SJCRH30 (cell line): ENCODE results near the gene SLX4. TPM values are rescaled to one million over a fixed set of nuclear protein-coding genes. Genes with fewer than 3 reads are reported as not detected.

Experiments
- DNase-seq, 2 experiments: peaks; one replicate each; pipeline ENCODE4 v3.0.0-alpha.2; 2015 to 2020
- H3K27ac ChIP-seq: fragments of 250-450 bp; sonication (Bioruptor Pico); 2 replicates; pipeline ENCODE4 v1.5.1; 2020; ENCODE audit warnings: mild to moderate bottlenecking, moderate library complexity
- H3K27me3 ChIP-seq: fragments of 250-450 bp; sonication (Bioruptor Pico); 2 replicates; pipeline ENCODE4 v1.5.1; 2020; ENCODE audit warnings: mild to moderate bottlenecking, moderate library complexity
- H3K36me3 ChIP-seq: fragments of 250-450 bp; sonication (Bioruptor Pico); 2 replicates; pipeline ENCODE4 v1.5.1; 2020; ENCODE audit warnings: mild to moderate bottlenecking, moderate library complexity
- H3K4me1 ChIP-seq: fragments of 250-450 bp; sonication (Bioruptor Pico); 2 replicates; pipeline ENCODE4 v1.5.1; 2020; ENCODE audit warnings: mild to moderate bottlenecking, moderate library complexity
- H3K4me3 ChIP-seq: fragments of 250-450 bp; sonication (Bioruptor Pico); 2 replicates; pipeline ENCODE4 v1.5.1; 2020; ENCODE audit warnings: mild to moderate bottlenecking, moderate library complexity
- H3K9me3 ChIP-seq: fragments of 250-450 bp; sonication (Bioruptor Pico); replicated peaks from 2 replicates; pipeline ENCODE4 v1.5.1; 2020; ENCODE audit warnings: mild to moderate bottlenecking, moderate library complexity
- total RNA-seq: library from RNA; depleted of rRNA; stranded (reverse); fragments of >200 nt; shearing (Covaris generic); gene quantifications from 2 replicates; pipeline ENCODE4 v1.2.3, GENCODE V29; 2014

The SLX4 gene
- total RNA-seq, 1 experiment from 2014 or later, result 7.6 TPM

DNA sequence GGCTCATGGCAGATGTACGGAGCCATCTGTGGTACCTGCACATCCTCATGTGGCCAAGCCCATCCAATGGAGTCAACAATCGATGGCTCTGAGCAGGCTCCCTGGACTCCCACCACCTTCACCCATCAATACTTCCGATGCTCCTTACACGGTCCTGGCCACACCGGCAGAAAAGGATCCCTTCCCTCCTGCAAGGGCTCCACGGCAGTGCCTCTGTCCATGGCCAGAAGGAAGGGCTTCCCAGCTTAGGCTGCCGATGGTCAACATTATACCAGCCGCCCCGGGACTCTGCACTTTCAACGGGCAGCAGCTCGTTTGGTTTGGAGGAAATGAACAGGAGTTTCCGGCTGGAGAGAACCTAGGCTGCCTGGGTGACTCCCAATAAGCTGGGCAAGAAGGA lies 13.2 kb downstream of the SLX4 start:
- no peak for DNase-seq
- H3K9me3 ChIP-seq, result 0 out of 2 replicates have a peak, but pooled peaks cover 3% of the 10 kb centered on the region
- no peaks in the 10 kb centered on the region for H3K4me1 ChIP-seq
- H3K4me3 ChIP-seq, result no peak overlapping the region
- H3K27ac ChIP-seq, result no peak overlapping the region
- peaks cover 14% of the 10 kb centered on the region for H3K36me3 ChIP-seq
- H3K27me3 ChIP-seq, result no peaks in the 10 kb centered on the region

DNA sequence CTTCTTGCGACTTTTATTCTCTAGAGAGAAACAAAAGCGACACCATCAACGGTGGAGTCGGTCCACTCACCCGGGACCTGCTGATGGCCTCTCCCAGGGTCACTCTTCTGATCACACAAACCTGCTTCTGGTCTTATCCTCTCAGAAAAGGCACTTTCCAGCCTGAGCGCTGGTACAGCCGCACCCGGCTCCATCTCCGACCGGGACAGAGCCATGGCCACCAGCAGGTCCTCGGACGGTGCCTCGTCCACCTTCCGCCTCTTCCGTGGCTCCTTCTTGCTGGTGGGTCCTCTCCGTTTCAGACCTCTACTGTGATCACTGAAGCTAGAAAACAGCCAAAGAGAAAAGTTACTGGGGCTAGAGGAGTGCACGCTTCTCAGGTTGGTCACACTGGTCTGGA lies 13.7 kb downstream of the SLX4 start:
- H3K4me3 ChIP-seq, result no peak overlapping the region
- peaks cover 14% of the 10 kb centered on the region for H3K36me3 ChIP-seq
- no peak for DNase-seq
- no peaks in the 10 kb centered on the region for H3K27me3 ChIP-seq
- H3K4me1 ChIP-seq, result no peaks in the 10 kb centered on the region
- H3K9me3 ChIP-seq, result 0 out of 2 replicates have a peak, but pooled peaks cover 3% of the 10 kb centered on the region
- no peak overlapping the region for H3K27ac ChIP-seq

DNA sequence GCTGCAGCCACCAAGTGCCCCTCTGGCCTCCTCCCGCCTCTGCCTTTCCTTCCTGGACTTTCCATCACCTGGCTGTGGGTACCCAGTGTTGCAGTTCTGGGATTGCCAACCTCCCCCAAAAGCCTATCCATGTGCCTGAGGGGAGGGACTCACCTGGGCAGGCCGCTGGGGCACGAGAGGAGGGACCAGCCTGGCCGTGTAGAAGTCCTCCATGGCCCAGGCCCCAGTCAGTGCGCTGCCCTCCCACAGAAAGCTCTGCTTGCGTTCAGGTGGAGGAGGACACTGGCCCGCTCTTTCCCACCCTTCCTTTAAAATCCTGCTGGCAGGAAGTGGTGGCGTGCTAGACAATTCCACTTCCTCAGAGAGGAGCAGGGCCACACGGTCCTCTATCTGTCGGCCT lies 14.2 kb downstream of the SLX4 start:
- Histone ChIP-seq H3K4me1 (no peaks in the 10 kb centered on the region), H3K36me3 (peaks cover 14% of the 10 kb centered on the region), H3K27ac (no peak overlapping the region), H3K4me3 (no peak overlapping the region), H3K9me3 (0 out of 2 replicates have a peak, but pooled peaks cover 3% of the 10 kb centered on the region), H3K27me3 (no peaks in the 10 kb centered on the region)
- no peak for DNase-seq

DNA sequence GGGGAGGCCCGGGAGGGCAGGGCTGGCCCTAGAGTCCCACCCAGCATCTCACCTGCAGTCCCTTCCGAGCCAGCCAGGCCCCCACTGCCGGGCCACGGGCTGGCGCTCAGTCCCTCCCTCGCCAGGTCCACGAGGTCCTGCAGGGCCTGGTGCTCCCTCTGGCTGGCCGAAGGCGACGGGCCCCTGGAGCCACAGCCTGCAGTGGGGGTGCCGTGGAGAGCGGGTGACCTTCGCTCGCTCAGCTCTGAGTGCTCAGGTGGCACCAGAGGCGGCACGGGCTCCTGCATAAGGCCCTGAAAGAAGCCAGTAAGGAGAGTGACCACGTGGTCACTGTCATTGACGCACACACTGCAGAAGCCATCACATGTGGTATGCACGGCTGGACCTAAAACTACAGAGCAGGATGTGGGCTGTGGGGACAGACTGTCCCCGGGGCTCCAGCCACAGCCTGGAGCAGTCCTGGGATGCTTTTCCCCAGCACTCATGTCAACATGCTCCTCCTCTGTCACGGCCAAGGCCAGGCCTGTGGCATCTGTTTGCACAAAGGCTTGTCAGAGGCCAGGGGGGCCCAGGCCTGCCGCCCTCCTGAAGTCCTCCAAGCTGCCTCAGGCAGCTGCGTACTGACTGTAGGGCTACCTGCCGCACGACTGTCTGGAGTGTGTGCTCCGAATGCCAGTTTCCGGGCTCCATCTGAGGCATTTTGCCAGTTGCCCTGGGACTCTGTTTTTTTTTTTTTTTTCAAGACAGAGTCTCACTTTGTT lies 15.1 kb downstream of the SLX4 start:
- H3K27me3 ChIP-seq, result no peaks in the 10 kb centered on the region
- no peak overlapping the region for H3K4me3 ChIP-seq
- no peak for DNase-seq
- 0 out of 2 replicates have a peak, but pooled peaks cover 3% of the 10 kb centered on the region for H3K9me3 ChIP-seq
- no peaks in the 10 kb centered on the region for H3K4me1 ChIP-seq
- peaks cover 14% of the 10 kb centered on the region for H3K36me3 ChIP-seq
- no peak overlapping the region for H3K27ac ChIP-seq

DNA sequence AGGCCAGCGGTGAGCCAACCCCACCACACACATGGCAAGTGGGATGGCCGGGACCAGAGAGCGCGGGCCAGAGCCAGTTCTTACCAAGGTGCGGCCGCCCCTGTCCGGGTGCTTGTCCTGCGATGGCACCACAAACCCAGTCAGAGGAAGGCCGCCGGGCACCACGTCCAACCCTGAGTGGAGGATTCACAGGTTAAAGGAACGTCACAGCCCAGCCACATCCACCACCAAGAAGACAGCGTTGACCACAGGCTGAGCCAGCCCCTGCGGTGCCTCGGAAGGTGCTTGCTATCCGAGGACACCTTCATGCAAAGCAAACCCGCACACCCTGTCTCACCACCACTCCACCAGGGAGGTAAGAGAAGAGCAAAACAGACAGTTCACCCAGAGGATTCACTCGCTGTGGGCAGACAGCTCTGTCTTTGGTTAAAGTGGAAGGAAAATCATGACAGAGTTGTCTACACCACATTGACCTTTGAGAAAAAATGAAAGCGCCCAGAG lies 15.8 kb downstream of the SLX4 start:
- H3K4me1 ChIP-seq, result no peaks in the 10 kb centered on the region
- H3K27ac ChIP-seq, result no peak overlapping the region
- DNase-seq, result no peak
- 0 out of 2 replicates have a peak, but pooled peaks cover 3% of the 10 kb centered on the region for H3K9me3 ChIP-seq
- H3K36me3 ChIP-seq, result peaks cover 9% of the 10 kb centered on the region
- no peaks in the 10 kb centered on the region for H3K27me3 ChIP-seq
- no peak overlapping the region for H3K4me3 ChIP-seq

DNA sequence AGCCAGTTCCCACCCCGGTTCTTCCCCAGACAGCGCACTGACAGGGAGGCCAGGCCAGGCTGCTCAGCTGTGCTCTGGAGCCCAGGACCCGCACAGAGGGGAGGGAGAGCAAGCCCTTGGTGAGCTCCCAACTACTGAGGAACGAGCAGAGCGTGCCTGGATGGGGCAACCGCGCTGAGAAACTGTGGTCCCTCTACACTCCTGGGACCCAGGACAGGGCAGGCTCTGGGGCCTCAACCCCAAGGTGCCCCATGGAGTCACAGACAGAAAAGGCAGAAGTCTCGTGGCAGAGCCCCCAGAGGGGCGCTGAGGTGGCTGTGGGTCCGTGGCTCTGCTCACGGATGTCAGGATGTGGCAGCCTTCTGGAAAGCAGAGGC lies 16.3 kb downstream of the SLX4 start:
- no peaks in the 10 kb centered on the region for H3K27me3 ChIP-seq
- H3K9me3 ChIP-seq, result 0 out of 2 replicates have a peak, but pooled peaks cover 3% of the 10 kb centered on the region
- H3K4me1 ChIP-seq, result no peaks in the 10 kb centered on the region
- H3K27ac ChIP-seq, result no peak overlapping the region
- H3K4me3 ChIP-seq, result no peak overlapping the region
- no peak for DNase-seq
- H3K36me3 ChIP-seq, result peaks cover 10% of the 10 kb centered on the region

DNA sequence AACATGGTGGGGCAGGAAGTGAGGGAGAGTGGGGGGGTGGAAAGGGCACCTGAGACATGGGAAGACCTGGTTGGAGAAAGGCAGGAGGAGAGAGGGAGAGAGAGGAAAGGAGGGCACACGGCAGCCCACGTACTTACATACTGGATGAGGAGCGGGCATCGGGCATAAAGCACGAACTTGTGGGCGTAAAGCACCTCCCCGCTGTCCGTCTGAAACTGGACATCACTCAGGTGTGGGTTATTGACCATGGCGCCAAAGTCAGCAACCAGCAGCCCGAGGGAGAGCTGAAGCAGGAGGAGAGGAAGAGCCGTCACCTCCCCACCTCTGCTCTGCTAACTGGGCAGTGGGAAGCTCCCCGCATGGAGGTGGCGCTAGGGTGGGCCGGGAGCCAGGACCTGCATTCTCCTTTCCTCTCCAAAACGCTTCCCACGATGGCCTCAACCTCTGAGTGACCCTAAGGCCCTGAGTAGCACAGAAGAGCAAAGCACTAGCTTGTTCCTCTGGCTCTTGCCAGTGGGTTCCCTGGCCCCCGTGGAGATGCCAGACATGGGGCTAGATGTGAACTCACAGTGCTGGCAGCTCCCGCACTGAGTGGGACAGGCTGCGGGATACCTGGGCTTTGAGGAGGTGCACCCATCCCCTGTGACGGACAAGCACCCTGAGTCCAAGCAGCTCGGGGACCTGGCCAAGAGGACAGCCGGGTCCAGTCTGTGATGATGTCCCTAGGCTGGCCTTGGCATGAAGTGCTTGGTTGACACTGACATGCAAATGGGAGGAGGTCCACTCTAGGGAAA lies 16.9 kb downstream of the SLX4 start:
- H3K36me3 ChIP-seq, result peaks cover 5% of the 10 kb centered on the region; the same call in 1 of the 2 replicates
- H3K4me1 ChIP-seq, result no peaks in the 10 kb centered on the region
- H3K4me3 ChIP-seq, result no peak overlapping the region
- H3K9me3 ChIP-seq, result no peaks in the 10 kb centered on the region
- no peak for DNase-seq
- H3K27ac ChIP-seq, result no peak overlapping the region
- H3K27me3 ChIP-seq, result no peaks in the 10 kb centered on the region

DNA sequence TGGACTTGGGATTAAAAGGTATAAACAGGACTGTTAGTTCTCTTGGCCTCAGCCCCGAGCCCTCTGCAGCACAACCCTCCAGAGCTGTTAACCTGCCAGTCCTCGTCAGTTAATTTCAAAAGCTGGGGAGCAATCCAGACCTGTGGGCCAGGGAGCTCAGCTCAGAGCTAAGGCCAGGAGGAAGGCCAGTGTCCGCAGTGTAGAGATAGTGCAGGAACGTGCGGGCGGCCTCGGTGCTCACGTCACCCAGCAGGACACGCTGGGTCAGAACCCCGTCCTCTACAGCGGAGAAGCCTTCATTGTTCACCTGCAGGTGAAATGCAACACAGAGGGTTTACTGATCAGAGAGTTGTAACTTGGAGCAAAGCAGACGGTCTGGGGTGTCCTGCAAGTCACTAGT lies 18.8 kb downstream of the SLX4 start:
- DNase-seq, result no peak
- Histone ChIP-seq H3K9me3 (no peaks in the 10 kb centered on the region), H3K36me3 (peaks cover 5% of the 10 kb centered on the region; the same call in 1 of the 2 replicates)

DNA sequence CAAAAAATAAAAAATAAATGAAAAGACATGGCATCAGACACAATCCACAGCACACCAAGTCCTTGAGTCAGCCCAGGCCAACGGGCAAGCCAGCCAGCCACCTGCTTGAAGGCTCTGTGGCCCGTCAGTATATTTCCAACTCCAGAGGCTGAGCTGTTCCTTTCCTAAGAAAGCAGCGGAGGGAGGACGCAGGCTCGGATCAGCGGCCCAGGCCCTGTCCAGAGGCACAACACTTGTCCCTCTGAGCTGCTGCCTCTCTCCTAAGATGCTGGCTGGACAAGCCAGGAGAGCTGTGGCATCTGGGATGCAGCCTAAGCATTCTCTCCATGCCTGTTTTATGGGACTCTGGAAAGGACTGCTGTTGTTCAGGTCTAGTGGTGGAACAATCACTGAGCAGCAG lies 19.4 kb downstream of the SLX4 start:
- Histone ChIP-seq H3K9me3 (no peaks in the 10 kb centered on the region), H3K27me3 (no peaks in the 10 kb centered on the region), H3K4me1 (no peaks in the 10 kb centered on the region), H3K36me3 (peaks cover 5% of the 10 kb centered on the region; the same call in 1 of the 2 replicates), H3K27ac (no peak overlapping the region), H3K4me3 (no peak overlapping the region)
- no peak for DNase-seq

More for the DNA sequence above, 18.8 kb downstream of the SLX4 start:
- Histone ChIP-seq H3K27me3 (no peaks in the 10 kb centered on the region), H3K4me1 (no peaks in the 10 kb centered on the region), H3K4me3 (no peak overlapping the region), H3K27ac (no peak overlapping the region)

DNA sequence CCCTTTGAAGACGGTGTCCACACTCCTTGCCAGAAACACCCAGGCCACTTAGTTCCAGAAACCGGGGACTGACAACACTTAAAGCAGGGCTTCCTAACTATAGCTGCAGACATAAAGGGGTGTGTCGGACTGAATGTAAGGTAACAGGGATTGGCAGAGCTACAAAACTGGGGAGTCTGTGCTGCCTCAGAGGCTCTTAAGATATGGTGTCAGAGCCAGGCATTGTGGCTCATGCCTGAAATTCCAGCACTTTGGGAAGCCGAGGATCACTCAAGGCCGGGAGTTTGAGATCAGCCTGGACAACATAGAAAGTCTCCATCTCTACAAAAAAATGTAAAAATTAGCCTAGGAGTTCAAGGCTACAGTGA lies 20.0 kb downstream of the SLX4 start:
- H3K4me3 ChIP-seq, result no peak overlapping the region
- DNase-seq, result no peak
- H3K9me3 ChIP-seq, result no peaks in the 10 kb centered on the region
- H3K36me3 ChIP-seq, result peaks cover 5% of the 10 kb centered on the region; the same call in 1 of the 2 replicates
- H3K27ac ChIP-seq, result no peak overlapping the region
- H3K4me1 ChIP-seq, result no peaks in the 10 kb centered on the region
- no peaks in the 10 kb centered on the region for H3K27me3 ChIP-seq

DNA sequence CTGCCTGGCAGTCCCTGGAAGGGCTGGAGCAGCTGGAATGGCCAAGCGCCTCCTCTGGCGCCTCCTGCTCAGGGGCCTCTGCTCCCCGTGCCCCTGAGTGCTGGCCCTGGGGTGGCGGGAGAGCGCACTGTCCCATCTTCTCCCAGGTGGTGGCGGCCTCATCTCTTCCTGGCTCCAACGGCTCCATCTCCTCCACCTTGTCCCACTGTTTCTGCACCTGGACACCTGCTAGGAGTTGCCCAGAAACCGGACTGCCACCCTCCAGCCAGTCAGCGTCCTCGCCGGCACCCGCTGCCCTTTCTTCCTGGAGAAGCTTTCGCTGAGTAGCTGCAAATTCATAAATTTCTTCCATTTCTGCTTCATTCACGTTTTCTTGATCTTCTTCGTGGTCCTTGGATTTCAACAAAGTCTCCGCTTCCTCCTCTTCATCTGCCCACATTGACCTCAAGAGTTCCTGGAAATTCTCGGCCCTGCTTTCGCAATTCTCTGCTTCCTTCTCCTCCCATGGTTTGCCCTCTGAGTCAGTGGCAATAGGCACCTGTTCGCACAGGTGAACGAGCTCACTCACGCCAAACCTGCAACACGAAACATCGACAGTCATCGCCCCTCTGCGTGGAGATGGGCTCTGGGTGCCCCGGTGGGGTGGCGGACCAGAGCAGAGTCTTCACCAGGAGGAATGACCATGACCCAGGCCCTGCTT lies 20.5 kb downstream of the SLX4 start:
- DNase-seq, result no peak
- H3K36me3 ChIP-seq, result peaks cover 5% of the 10 kb centered on the region; the same call in 1 of the 2 replicates

DNA sequence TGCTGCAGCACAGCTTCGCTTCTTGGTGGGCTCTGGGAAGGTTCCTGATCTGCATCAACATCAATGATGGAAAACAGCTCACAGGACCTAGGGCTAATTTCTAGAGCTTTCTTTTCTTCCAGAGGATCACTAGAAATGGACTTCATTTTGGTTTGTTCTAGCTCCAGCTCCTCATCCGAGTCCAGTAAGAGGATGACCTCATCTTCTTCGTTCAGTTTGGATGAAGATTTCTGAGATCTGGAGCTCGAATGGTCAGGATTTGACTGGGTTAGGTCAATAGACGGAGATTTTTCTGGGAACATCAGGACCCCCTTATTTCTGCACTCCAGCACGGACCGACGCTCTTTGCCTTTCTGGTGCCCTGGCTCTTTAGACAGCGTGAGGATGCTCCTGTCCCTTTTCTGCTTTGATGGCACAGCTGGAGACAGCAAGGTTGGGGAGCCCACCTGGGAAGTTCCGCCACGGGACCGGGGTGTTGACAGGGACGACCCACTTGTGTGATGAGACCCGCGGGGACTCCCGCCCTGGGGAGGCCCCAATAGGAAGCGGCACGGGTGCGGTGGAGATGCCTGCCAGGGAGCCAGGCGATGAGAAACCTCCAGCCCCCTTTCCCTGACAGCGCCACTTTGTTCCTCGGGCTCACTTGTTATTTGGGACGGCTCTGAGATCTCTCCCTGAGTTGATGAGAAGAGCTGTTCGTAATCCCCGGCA lies 21.3 kb downstream of the SLX4 start:
- no peaks in the 10 kb centered on the region for H3K9me3 ChIP-seq
- H3K36me3 ChIP-seq, result peaks cover 5% of the 10 kb centered on the region; the same call in 1 of the 2 replicates
- H3K4me3 ChIP-seq, result no peak overlapping the region
- no peaks in the 10 kb centered on the region for H3K27me3 ChIP-seq
- no peaks in the 10 kb centered on the region for H3K4me1 ChIP-seq
- no peak overlapping the region for H3K27ac ChIP-seq
- DNase-seq, result no peak

More for the DNA sequence above, 20.5 kb downstream of the SLX4 start:
- H3K4me1 ChIP-seq, result no peaks in the 10 kb centered on the region
- no peak overlapping the region for H3K27ac ChIP-seq
- no peaks in the 10 kb centered on the region for H3K27me3 ChIP-seq
- H3K4me3 ChIP-seq, result no peak overlapping the region
- no peaks in the 10 kb centered on the region for H3K9me3 ChIP-seq

DNA sequence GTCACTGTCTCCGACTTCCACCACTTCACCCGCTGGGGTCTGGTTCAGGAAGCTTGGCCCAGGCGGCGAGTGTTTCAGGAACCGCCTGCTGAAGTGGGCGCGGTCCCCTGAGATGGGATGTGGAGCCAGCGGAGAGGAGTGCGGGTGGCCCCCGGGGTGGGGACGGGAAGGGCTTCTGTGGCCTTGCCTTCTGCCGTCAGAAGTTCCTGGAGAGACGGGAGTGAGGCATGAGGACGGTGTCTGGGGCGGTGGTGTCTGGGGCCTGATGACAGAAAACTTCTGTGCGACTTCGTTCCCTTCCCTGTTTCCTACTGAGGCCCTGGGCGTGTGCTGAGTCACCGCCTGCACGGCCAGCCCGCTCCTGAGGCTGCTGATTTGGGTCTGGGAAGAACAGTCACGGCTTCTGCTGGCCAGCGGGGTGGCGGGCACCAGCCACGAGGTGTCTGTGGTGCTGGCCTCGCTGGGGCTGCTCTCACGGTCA lies 21.9 kb downstream of the SLX4 start:
- H3K4me1 ChIP-seq, result no peaks in the 10 kb centered on the region
- H3K4me3 ChIP-seq, result no peak overlapping the region
- no peak overlapping the region for H3K27ac ChIP-seq
- peaks cover 5% of the 10 kb centered on the region for H3K36me3 ChIP-seq
- H3K9me3 ChIP-seq, result no peaks in the 10 kb centered on the region
- no peak for DNase-seq
- no peaks in the 10 kb centered on the region for H3K27me3 ChIP-seq

DNA sequence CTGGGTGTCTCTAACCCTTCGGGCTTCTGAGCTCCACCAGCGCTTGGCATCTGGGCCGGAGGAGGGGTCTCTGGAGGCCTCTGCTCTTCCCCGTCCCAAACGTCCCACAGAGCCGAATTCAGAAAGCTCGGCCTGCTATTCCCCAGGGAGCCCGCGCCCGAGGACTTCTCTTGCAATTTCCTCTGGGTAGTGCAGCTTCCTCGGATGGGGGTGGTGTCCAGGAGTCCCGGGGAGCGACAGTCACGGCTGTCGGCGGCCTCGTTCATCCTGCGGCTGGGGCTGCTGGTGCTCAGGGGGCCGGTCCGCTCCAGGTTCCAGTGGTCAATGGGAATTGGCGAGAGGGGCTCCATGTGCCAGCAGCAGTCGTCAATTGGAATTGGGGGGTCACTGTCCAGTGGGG lies 22.4 kb downstream of the SLX4 start:
- Histone ChIP-seq H3K4me3 (no peak overlapping the region), H3K36me3 (peaks cover 5% of the 10 kb centered on the region), H3K4me1 (no peaks in the 10 kb centered on the region), H3K9me3 (no peaks in the 10 kb centered on the region), H3K27me3 (no peaks in the 10 kb centered on the region), H3K27ac (no peak overlapping the region)
- no peak for DNase-seq
